CD4-positive, alpha-beta T cell treated with Interleukin-10 for 1 hour (primary cell): ENCODE data around the gene TMTC3.
"Not testable (repeated sequence)": the region's sequence is repeated elsewhere in the genome, so short reads cannot be mapped to it uniquely, and the experiment has no call there.

Source experiments
- DNase-seq: peaks from one replicate; pipeline ENCODE4 v3.0.0-alpha.2; 2020

Gene TMTC3

GRCh38 chr12:88141774-88142609 lies at the start of gene TMTC3, which contains the start of gene CEP290:
Gene TMTC3, plus strand, starts transcription at chr12:88142307. Its CDS starts 6,009 bp downstream, at chr12:88148316.
Gene CEP290, minus strand, starts transcription at chr12:88142088. Its CDS starts 781 bp downstream, at chr12:88141307.
- peak; percentile 97 for DNase-seq

GRCh38 chr12:88092771-88093170 lies 49.3 kb upstream of the TMTC3 start:
- DNase-seq: no peak

- DNase-seq: no peak
Observed at GRCh38 chr12:88093573-88093972, 48.5 kb upstream of the TMTC3 start.

- no peak for DNase-seq
Observed at GRCh38 chr12:88108021-88108420, 34.1 kb upstream of the TMTC3 start.

GRCh38 chr12:88111074-88111652 lies 30.9 kb upstream of the TMTC3 start:
- peak; percentile 37 for DNase-seq

- DNase-seq: no peak
Observed at GRCh38 chr12:88113871-88114270, 28.2 kb upstream of the TMTC3 start.

- no peak for DNase-seq
Observed at GRCh38 chr12:88122666-88123065, 19.4 kb upstream of the TMTC3 start.

- no peak for DNase-seq
Observed at GRCh38 chr12:88127099-88127498, 15.0 kb upstream of the TMTC3 start.

- DNase-seq: no peak
Observed at GRCh38 chr12:88127855-88128254, 14.3 kb upstream of the TMTC3 start.

- DNase-seq: no peak
Observed at GRCh38 chr12:88132392-88132791, 9.7 kb upstream of the TMTC3 start.

GRCh38 chr12:88133181-88133580 lies 8.9 kb upstream of the TMTC3 start:
- not testable (repeated sequence) for DNase-seq

- DNase-seq: not testable (repeated sequence)
Observed at GRCh38 chr12:88139711-88140110, 2.4 kb upstream of the TMTC3 start.

- DNase-seq: no peak
Observed at GRCh38 chr12:88141425-88141773, 708 bp upstream of the TMTC3 start.

GRCh38 chr12:88142610-88142991 lies 494 bp downstream of the TMTC3 start:
- DNase-seq: peak; percentile 21

GRCh38 chr12:88144037-88144436 lies 1.9 kb downstream of the TMTC3 start:
- no peak for DNase-seq

- no peak for DNase-seq
Observed at GRCh38 chr12:88144546-88145468, 2.7 kb downstream of the TMTC3 start.

GRCh38 chr12:88145567-88146505 lies 3.7 kb downstream of the TMTC3 start:
- DNase-seq: no peak

- DNase-seq: no peak
Observed at GRCh38 chr12:88150063-88150462, 8.0 kb downstream of the TMTC3 start.

- DNase-seq: no peak
Observed at GRCh38 chr12:88153959-88154358, 11.9 kb downstream of the TMTC3 start.

- no peak for DNase-seq
Observed at GRCh38 chr12:88156075-88156654, 14.1 kb downstream of the TMTC3 start.

GRCh38 chr12:88163371-88163770 lies 21.3 kb downstream of the TMTC3 start:
- DNase-seq: no peak

- DNase-seq: no peak
Observed at GRCh38 chr12:88166179-88166578, 24.1 kb downstream of the TMTC3 start.
